Tibial nerve (tissue), 4 donors: ENCODE data around the gene CD70. TPM values are rescaled to one million over a fixed set of nuclear protein-coding genes. Genes with fewer than 3 reads are reported as not detected.
"Not testable (repeated sequence)": the region's sequence is repeated elsewhere in the genome, so short reads cannot be mapped to it uniquely, and the experiment has no call there.

Experiments
- DNase-seq, 2 donors: peaks; one replicate each; pipeline ENCODE4 v3.0.0-alpha.2; 2019; ENCODE audit warnings: low spot score in 2 of 2
- H3K27ac ChIP-seq, 4 donors: fragments of 200-600 bp; sonication (generic) in 3 of 4; one replicate each; pipeline ENCODE4 v1.5.1; 2017 to 2019; ENCODE audit warnings: mild to moderate bottlenecking in 1 of 4
- H3K27me3 ChIP-seq, 2 donors: fragments of 200-600 bp; sonication (generic) in 1 of 2; one replicate each; pipeline versions ENCODE4 v1.5.1 to v1.6.0; 2017 to 2019
- H3K36me3 ChIP-seq, 3 donors: fragments of 200-600 bp; sonication (generic); one replicate each; pipeline ENCODE4 v1.5.1; 2018 to 2019
- H3K4me1 ChIP-seq, 4 donors: fragments of 200-600 bp; sonication (generic) in 3 of 4; one replicate each; pipeline ENCODE4 v1.5.1; 2017 to 2019
- H3K4me3 ChIP-seq, 4 donors: fragments of 200-600 bp; sonication (generic) in 3 of 4; one replicate each; pipeline ENCODE4 v1.5.1; 2017 to 2019; ENCODE audit warnings: mild to moderate bottlenecking in 1 of 4, moderate library complexity in 1 of 4
- H3K9me3 ChIP-seq, 4 donors: fragments of 200-600 bp; sonication (generic) in 3 of 4; one replicate each; pipeline ENCODE4 v1.5.1; 2017 to 2019
- EP300 ChIP-seq, 2 donors: sonication (generic); formaldehyde crosslinking; IDR thresholded peaks; one replicate each; pipeline ENCODE4 v1.6.1; 2017; ENCODE audit warnings: antibody characterized with exemption in 2 of 2, mild to moderate bottlenecking in 1 of 2
- POLR2A ChIP-seq, 2 donors: fragments of 450-650 bp; IDR thresholded peaks; one replicate each; pipeline ENCODE4 v1.6.1; 2017; ENCODE audit warnings: antibody characterized with exemption in 2 of 2, mild to moderate bottlenecking in 2 of 2, moderate library complexity in 2 of 2
- WGBS, 2 donors: methylation state at CpG; one replicate each; pipeline ENCODE4 v1.1.5; 2018; 5-methylcytosine and 5-hydroxymethylcytosine counted together
- total RNA-seq, 4 donors: library from RNA; depleted of rRNA; stranded (reverse); fragments of >200 nt; gene quantifications; one replicate each; pipeline ENCODE4 v1.1.0, GENCODE V29; 2016
- TF ChIP-seq, protein P1 (sequence below), 5 experiments: fragments of 200-600 bp in 3 of 5; fragments of 450-650 bp in 2 of 5; sonication (generic) in 3 of 5; IDR thresholded peaks; one replicate each; pipeline ENCODE4 v1.5.1; 2016 to 2019; ENCODE audit warnings: antibody characterized with exemption in 5 of 5, mild to moderate bottlenecking in 3 of 5, moderate library complexity in 2 of 5

CD70 gene, protein sequence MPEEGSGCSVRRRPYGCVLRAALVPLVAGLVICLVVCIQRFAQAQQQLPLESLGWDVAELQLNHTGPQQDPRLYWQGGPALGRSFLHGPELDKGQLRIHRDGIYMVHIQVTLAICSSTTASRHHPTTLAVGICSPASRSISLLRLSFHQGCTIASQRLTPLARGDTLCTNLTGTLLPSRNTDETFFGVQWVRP
- total RNA-seq, result under 1 TPM in 1 of 4 donors, not detected in 3; 0.87 TPM

DNA sequence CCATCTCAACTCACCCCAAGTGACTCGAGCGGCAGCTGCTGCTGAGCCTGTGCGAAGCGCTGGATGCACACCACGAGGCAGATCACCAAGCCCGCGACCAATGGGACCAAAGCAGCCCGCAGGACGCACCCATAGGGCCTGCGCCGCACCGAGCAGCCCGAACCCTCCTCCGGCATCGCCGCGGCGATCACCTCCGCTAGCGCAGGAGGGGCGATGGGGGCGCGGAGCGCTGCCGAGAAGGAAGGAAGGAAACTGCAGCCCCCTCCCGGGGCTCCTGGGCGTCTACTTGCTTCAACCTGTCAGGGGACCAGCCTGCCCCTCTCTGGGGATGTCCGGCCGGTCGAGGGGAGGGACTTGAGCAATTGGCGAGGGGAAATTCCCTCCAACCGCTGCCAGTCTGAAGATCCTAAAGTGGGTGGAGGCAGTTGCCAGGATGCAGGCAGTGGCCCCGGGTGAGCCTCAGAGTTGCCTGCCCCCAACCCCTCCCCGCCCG lies at the start of gene CD70:
CD70 (minus strand) TSS at position 324 of the 493 bp plus-strand sequence; CDS start at position 176, 148 bp downstream.
- peaks cover 0 to 39% (median 3%) of the 10 kb centered on the region in 4 donors for H3K4me1 ChIP-seq
- H3K27me3 ChIP-seq, result peaks cover 0 to 77% of the 10 kb centered on the region in 2 donors
- H3K4me3 ChIP-seq, result peak within 1 kb of the TSS in 2 of 4 donors; percentile 27 to 41

GRCh38 chr19:6640333-6640732 lies 49.4 kb upstream of the CD70 start:
- not testable (repeated sequence) for H3K9me3 ChIP-seq, DNase-seq, H3K27ac ChIP-seq, H3K27me3 ChIP-seq, H3K36me3 ChIP-seq, H3K4me1 ChIP-seq, H3K4me3 ChIP-seq
- 78 to 83% methylated on average over 9 of the region's 9 CpGs for WGBS, 2 donors

More for the DNA sequence above, at the start of gene CD70:
- DNase-seq, result no peak
- H3K27ac ChIP-seq, result peak within 1 kb of the TSS in 1 of 4 donors; percentile 38
- TF ChIP-seq POLR2A (IDR thresholded peaks at IDR 0.05) (no peak), EP300 (IDR thresholded peaks at IDR 0.05) (no peak)
- TF ChIP-seq, protein P1, sequence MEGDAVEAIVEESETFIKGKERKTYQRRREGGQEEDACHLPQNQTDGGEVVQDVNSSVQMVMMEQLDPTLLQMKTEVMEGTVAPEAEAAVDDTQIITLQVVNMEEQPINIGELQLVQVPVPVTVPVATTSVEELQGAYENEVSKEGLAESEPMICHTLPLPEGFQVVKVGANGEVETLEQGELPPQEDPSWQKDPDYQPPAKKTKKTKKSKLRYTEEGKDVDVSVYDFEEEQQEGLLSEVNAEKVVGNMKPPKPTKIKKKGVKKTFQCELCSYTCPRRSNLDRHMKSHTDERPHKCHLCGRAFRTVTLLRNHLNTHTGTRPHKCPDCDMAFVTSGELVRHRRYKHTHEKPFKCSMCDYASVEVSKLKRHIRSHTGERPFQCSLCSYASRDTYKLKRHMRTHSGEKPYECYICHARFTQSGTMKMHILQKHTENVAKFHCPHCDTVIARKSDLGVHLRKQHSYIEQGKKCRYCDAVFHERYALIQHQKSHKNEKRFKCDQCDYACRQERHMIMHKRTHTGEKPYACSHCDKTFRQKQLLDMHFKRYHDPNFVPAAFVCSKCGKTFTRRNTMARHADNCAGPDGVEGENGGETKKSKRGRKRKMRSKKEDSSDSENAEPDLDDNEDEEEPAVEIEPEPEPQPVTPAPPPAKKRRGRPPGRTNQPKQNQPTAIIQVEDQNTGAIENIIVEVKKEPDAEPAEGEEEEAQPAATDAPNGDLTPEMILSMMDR (IDR thresholded peaks at IDR 0.05), result no peak
- WGBS, 2 donors, result 1 to 4% methylated on average over 26 to 35 of the region's 35 CpGs
- no peaks in the 10 kb centered on the region for H3K9me3 ChIP-seq
- no peaks in the 10 kb centered on the region for H3K36me3 ChIP-seq

- WGBS, 2 donors, result 64 to 65% methylated on average over 4 of the region's 4 CpGs
- Histone ChIP-seq H3K4me3 (no peak overlapping the region), H3K27me3 (no peaks in the 10 kb centered on the region), H3K27ac (no peak overlapping the region), H3K36me3 (no peaks in the 10 kb centered on the region), H3K4me1 (no peaks in the 10 kb centered on the region), H3K9me3 (no peaks in the 10 kb centered on the region)
- TF ChIP-seq, protein P1 (IDR thresholded peaks at IDR 0.05), result no peak
- TF ChIP-seq EP300 (IDR thresholded peaks at IDR 0.05) (no peak), POLR2A (IDR thresholded peaks at IDR 0.05) (no peak)
- DNase-seq, result no peak
Observed at GRCh38 chr19:6639439-6639838, 48.5 kb upstream of the CD70 start.

DNA sequence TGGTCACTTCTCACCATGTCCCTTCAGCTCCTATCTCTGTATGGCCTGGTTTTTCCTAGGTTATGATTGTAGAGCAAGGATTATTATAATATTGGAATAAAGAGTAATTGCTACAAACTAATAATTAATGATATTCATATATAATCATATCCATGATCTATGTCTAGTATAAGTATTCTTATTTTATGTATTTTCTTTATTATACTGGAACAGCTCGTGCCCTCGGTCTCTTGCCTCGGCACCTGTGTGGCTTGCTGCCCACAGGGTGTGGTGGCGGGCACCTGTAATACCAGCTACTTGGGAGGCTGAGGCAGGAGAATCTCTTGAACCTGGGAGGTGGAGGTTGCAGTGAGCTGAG lies 42.5 kb upstream of the CD70 start:
- not testable (repeated sequence) for H3K4me1 ChIP-seq, H3K27ac ChIP-seq, H3K36me3 ChIP-seq, H3K4me3 ChIP-seq, H3K9me3 ChIP-seq, DNase-seq, H3K27me3 ChIP-seq
- WGBS, 2 donors, result 79 to 81% methylated on average over 4 of the region's 4 CpGs

- TF ChIP-seq, protein P1 (IDR thresholded peaks at IDR 0.05), result peak; percentile 57 to 68 (median 64)
- not testable (repeated sequence) for H3K36me3 ChIP-seq, H3K27ac ChIP-seq, H3K4me1 ChIP-seq, H3K9me3 ChIP-seq, H3K27me3 ChIP-seq, H3K4me3 ChIP-seq
- 53 to 54% methylated on average over 26 of the region's 26 CpGs for WGBS, 2 donors
- peak; percentile 41 to 71 for DNase-seq
Observed at GRCh38 chr19:6632747-6633455, 42.0 kb upstream of the CD70 start.

DNA sequence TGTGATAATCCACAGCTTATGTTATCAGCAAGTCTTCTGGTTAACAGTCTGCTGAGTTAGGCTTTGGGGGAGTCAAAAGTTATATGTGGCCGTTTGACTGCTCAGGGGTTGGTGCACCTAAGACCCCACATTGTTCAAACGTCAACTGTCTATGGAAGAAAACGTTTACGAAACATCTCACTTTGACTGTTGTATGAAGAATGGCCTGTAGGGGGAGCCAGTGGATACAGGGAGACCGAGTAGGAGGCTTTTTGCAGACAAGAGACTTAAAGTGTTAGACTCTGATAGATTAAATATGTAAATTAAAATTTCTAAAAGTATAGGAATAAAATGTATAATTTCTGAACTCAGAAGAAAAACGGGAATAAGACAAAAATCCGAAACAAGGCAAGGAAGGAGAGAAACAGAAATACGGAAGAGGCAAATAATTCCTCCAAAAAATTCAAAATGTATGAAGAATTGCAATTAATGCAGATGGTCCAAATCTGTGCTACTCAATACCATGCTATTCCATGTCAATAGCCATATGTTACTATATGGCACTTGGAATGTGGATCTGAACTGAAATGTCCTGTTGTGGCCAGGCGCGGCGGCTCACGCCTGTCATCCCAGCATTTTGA lies 41.2 kb upstream of the CD70 start:
- Histone ChIP-seq H3K4me3 (no peak overlapping the region), H3K36me3 (no peaks in the 10 kb centered on the region), H3K9me3 (no peaks in the 10 kb centered on the region), H3K4me1 (no peaks in the 10 kb centered on the region), H3K27me3 (peaks cover 0 to 3% of the 10 kb centered on the region in 2 donors), H3K27ac (no peak overlapping the region)
- TF ChIP-seq, protein P1 (IDR thresholded peaks at IDR 0.05), result peak; percentile 63 to 82 (median 77)
- TF ChIP-seq EP300 (IDR thresholded peaks at IDR 0.05), result no peak
- 43% methylated on average over 12 of the region's 12 CpGs for WGBS, 2 donors
- peak; percentile 62 to 98 for DNase-seq
